Transverse colon (tissue), 4 donors: Measurements from ENCODE around the gene SNRK. TPM values are rescaled to one million over a fixed set of nuclear protein-coding genes. Genes with fewer than 3 reads are reported as not detected.
A peak's percentile ranks its signal among the peaks of the same experiment; 100 is the strongest.

Experiments used
- DNase-seq: peaks from one replicate; pipeline ENCODE4 v3.0.0-alpha.2; 2019
- H3K27ac ChIP-seq, 4 donors: fragments of 200-600 bp; sonication (generic); 2 replicates each; pipeline ENCODE4 v1.5.1; 2016 to 2018; ENCODE audit warnings: inconsistent platforms in 4 of 4
- H3K27me3 ChIP-seq: fragments of 200-600 bp; sonication (generic); 2 replicates; pipeline ENCODE4 v1.5.1; 2017; ENCODE audit warnings: inconsistent platforms
- H3K36me3 ChIP-seq, 4 donors: fragments of 200-600 bp; sonication (generic); 2 replicates each; pipeline ENCODE4 v1.5.1; 2017 to 2019; ENCODE audit warnings: inconsistent platforms in 4 of 4
- H3K4me1 ChIP-seq, 4 donors: fragments of 200-600 bp; sonication (generic); 2 replicates each; pipeline ENCODE4 v1.5.1; 2017 to 2020; ENCODE audit warnings: inconsistent platforms in 4 of 4
- H3K4me3 ChIP-seq, 4 donors: fragments of 200-600 bp; sonication (generic); 1 replicate in 1 of 4; 2 replicates in 3 of 4; pipeline versions ENCODE4 v1.5.1 to v1.6.1; 2017 to 2019; ENCODE audit warnings: inconsistent platforms in 4 of 4
- H3K9me3 ChIP-seq, 2 donors: fragments of 200-600 bp; sonication (generic); 2 replicates each; pipeline ENCODE4 v1.5.1; 2017 to 2019; ENCODE audit warnings: inconsistent platforms in 2 of 2
- CTCF ChIP-seq, 5 experiments: fragments of 200-600 bp in 3 of 5; fragments of 450-650 bp in 2 of 5; sonication (generic) in 3 of 5; IDR thresholded peaks; 1 replicate in 2 of 5; 2 replicates in 3 of 5; pipeline ENCODE4 v1.5.1; 2016 to 2017; ENCODE audit warnings: antibody characterized with exemption in 5 of 5, inconsistent platforms in 3 of 5, mild to moderate bottlenecking in 2 of 5, moderate library complexity in 1 of 5
- EP300 ChIP-seq: sonication (generic); formaldehyde crosslinking; IDR thresholded peaks from one replicate; pipeline ENCODE4 v1.6.1; 2017; ENCODE audit warnings: antibody characterized with exemption, low read depth
- POLR2A ChIP-seq: fragments of 450-650 bp; IDR thresholded peaks from one replicate; pipeline ENCODE4 v1.6.1; 2016; ENCODE audit warnings: antibody characterized with exemption, mild to moderate bottlenecking, moderate library complexity
- POLR2AphosphoS5 ChIP-seq, 3 donors: sonication (generic); formaldehyde crosslinking; IDR thresholded peaks; one replicate each; pipeline ENCODE4 v1.6.1; 2016; ENCODE audit warnings: antibody characterized with exemption in 3 of 3
- WGBS, 2 donors: methylation state at CpG; one replicate each; pipeline ENCODE4 v1.1.5; 2018; ENCODE audit warnings: low coverage in 1 of 2; 5-methylcytosine and 5-hydroxymethylcytosine counted together
- in situ Hi-C, 4 donors: fragments of 200-750 bp; cut with MboI; loops; one replicate each; pipeline versions ENCODE4 v1.15.0 to v1.15.1; 2017; ENCODE audit warnings: low sequenced_read_pairs in 3 of 4, low pct_ligation_motif_present in 1 of 4, low pct_unique_long_range_greater_than_20kb in 1 of 4
- intact Hi-C: fragments of 100-400 bp; cut with DNase I; formaldehyde crosslinking; loops from one replicate; pipeline ENCODE4 v1.15.1; 2023; ENCODE audit warnings: low total_unique reads
- total RNA-seq, 4 donors: library from RNA; depleted of rRNA; stranded (reverse); fragments of >200 nt; gene quantifications; one replicate each; pipeline ENCODE4 v1.1.0, GENCODE V29; 2016

SNRK gene
- total RNA-seq, 4 donors from 2014 or later: 29.9 to 43.3 (median 31.7) TPM

GRCh38 chr3:43320288-43320687 lies 33.9 kb downstream of the SNRK start:
- Histone ChIP-seq H3K27ac (no peak overlapping the region), H3K4me3 (no peak overlapping the region), H3K36me3 (no peaks in the 10 kb centered on the region), H3K27me3 (no peaks in the 10 kb centered on the region), H3K4me1 (peaks cover 0 to 41% (median 7%) of the 10 kb centered on the region in 4 donors), H3K9me3 (no peaks in the 10 kb centered on the region)
- TF ChIP-seq POLR2A (no peak), POLR2AphosphoS5 (IDR thresholded peaks at IDR 0.05) (no peak), EP300 (no peak), CTCF (IDR thresholded peaks at IDR 0.05) (no peak)
- in situ Hi-C loops: no loop called here
- no peak for DNase-seq
- intact Hi-C loops: no loop called here
- WGBS, 2 donors: 93% methylated on average over 5 of the region's 5 CpGs

- intact Hi-C loops (no loop called here), in situ Hi-C loops (no loop called here)
- no peaks in the 10 kb centered on the region for H3K9me3 ChIP-seq
- WGBS, 2 donors: 97 to 100% methylated on average over 1 of the region's 1 CpG
- H3K27ac ChIP-seq: no peak overlapping the region
- no peak for DNase-seq
- H3K4me3 ChIP-seq: no peak overlapping the region
- H3K27me3 ChIP-seq: no peaks in the 10 kb centered on the region
- H3K4me1 ChIP-seq: peaks cover 4 to 56% (median 19%) of the 10 kb centered on the region in 4 donors
- no peaks in the 10 kb centered on the region for H3K36me3 ChIP-seq
- TF ChIP-seq POLR2A: no peak
- TF ChIP-seq EP300: no peak
- no peak for TF ChIP-seq CTCF (IDR thresholded peaks at IDR 0.05)
- no peak for TF ChIP-seq POLR2AphosphoS5 (IDR thresholded peaks at IDR 0.05)
These were observed 37.2 kb downstream of the SNRK start for GRCh38 chr3:43323541-43323940.

GRCh38 chr3:43326891-43327581 lies 40.7 kb downstream of the SNRK start:
- in situ Hi-C loops: no loop called here
- no peaks in the 10 kb centered on the region for H3K27me3 ChIP-seq
- no peaks in the 10 kb centered on the region for H3K36me3 ChIP-seq
- no peak for TF ChIP-seq POLR2A
- TF ChIP-seq EP300: no peak
- no peak for TF ChIP-seq CTCF (IDR thresholded peaks at IDR 0.05)
- TF ChIP-seq POLR2AphosphoS5 (IDR thresholded peaks at IDR 0.05): no peak
- intact Hi-C loops: no loop called here
- WGBS, 2 donors: 62 to 76% methylated on average over 2 to 3 of the region's 3 CpGs
- no peaks in the 10 kb centered on the region for H3K9me3 ChIP-seq
- peak overlapping the region; percentile 27 to 50 (median 38) for H3K27ac ChIP-seq
- DNase-seq: no peak
- no peak overlapping the region for H3K4me3 ChIP-seq
- H3K4me1 ChIP-seq: peaks cover 4 to 49% (median 18%) of the 10 kb centered on the region in 4 donors

DNA sequence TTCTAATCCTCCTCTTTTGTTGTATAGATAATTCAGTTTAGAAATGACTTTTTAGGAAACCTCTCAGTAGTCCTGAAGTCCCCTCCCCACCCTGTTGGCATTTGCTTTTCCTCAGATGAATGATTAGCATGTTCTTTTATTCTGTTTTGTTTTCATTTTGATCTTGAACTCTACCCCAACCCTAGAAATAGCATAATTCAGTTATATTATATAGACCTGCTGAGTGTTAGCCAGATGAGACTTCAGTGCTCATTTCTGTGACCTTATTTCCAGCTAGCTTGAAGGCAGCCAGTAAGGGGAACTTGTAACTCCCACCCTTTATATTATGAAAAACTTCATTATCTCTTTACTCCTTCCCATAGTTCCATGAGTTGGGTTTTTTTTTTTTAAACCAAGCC lies 41.2 kb downstream of the SNRK start:
- H3K9me3 ChIP-seq: no peaks in the 10 kb centered on the region
- no peaks in the 10 kb centered on the region for H3K36me3 ChIP-seq
- in situ Hi-C loops (no loop called here), intact Hi-C loops (no loop called here)
- peaks cover 4 to 49% (median 18%) of the 10 kb centered on the region in 4 donors for H3K4me1 ChIP-seq
- no peak for DNase-seq
- no peak overlapping the region for H3K4me3 ChIP-seq
- no peaks in the 10 kb centered on the region for H3K27me3 ChIP-seq
- TF ChIP-seq POLR2AphosphoS5 (IDR thresholded peaks at IDR 0.05) (no peak), POLR2A (no peak), CTCF (IDR thresholded peaks at IDR 0.05) (no peak), EP300 (no peak)
- peak overlapping the region; percentile 27 to 50 (median 38) for H3K27ac ChIP-seq
